Tibial artery (tissue), 4 donors: ENCODE data around the gene KAZN.

Experiments
- DNase-seq, 2 donors: peaks; one replicate each; pipeline ENCODE4 v3.0.0-alpha.2; 2019
- H3K27ac ChIP-seq, 2 donors: fragments of 200-600 bp; sonication (generic) in 1 of 2; 1 replicate in 1 of 2; 2 replicates in 1 of 2; pipeline ENCODE4 v1.5.1; 2018 to 2019; ENCODE audit warnings: mild to moderate bottlenecking in 1 of 2
- H3K27me3 ChIP-seq, 2 donors: fragments of 200-600 bp; sonication (generic) in 1 of 2; one replicate each; pipeline versions ENCODE4 v1.5.1 to v1.6.0; 2016 to 2019
- H3K36me3 ChIP-seq, 3 donors: fragments of 200-600 bp; sonication (generic) in 2 of 3; one replicate each; pipeline ENCODE4 v1.5.1; 2016 to 2019; ENCODE audit warnings: mild to moderate bottlenecking in 2 of 3
- H3K4me1 ChIP-seq, 4 donors: fragments of 200-600 bp; sonication (generic) in 2 of 4; 1 replicate in 3 of 4; 2 replicates in 1 of 4; pipeline ENCODE4 v1.5.1; 2016 to 2019
- H3K4me3 ChIP-seq, 2 donors: fragments of 200-600 bp; sonication (generic) in 1 of 2; 1 replicate in 1 of 2; 2 replicates in 1 of 2; pipeline ENCODE4 v1.5.1; 2018 to 2019; ENCODE audit warnings: mild to moderate bottlenecking in 2 of 2
- H3K9me3 ChIP-seq, 3 donors: fragments of 200-600 bp; sonication (generic) in 1 of 3; one replicate each; pipeline ENCODE4 v1.5.1; 2016 to 2019
- CTCF ChIP-seq, 2 experiments: fragments of 200-600 bp in 1 of 2; fragments of 450-650 bp in 1 of 2; IDR thresholded peaks; one replicate each; pipeline ENCODE4 v1.5.1; 2017 to 2019; ENCODE audit warnings: antibody characterized with exemption in 2 of 2, mild to moderate bottlenecking in 1 of 2, moderate library complexity in 1 of 2
- intact Hi-C: fragments of 100-400 bp; cut with DNase I; formaldehyde crosslinking; loops from one replicate; pipeline ENCODE4 v1.15.0; 2023; ENCODE audit warnings: low total_unique reads

Gene KAZN

GRCh38 chr1:14855268-14855667, 256.8 kb downstream of the KAZN start:
- no peak for DNase-seq
- Histone ChIP-seq H3K27ac (no peak overlapping the region), H3K9me3 (no peaks in the 10 kb centered on the region), H3K4me3 (no peak overlapping the region), H3K27me3 (peaks cover 0 to 39% of the 10 kb centered on the region in 2 donors), H3K36me3 (no peaks in the 10 kb centered on the region), H3K4me1 (no peaks in the 10 kb centered on the region)
- no peak for TF ChIP-seq CTCF (IDR thresholded peaks at IDR 0.05)
- intact Hi-C loops, result no loop called here

GRCh38 chr1:14855801-14856200, 257.3 kb downstream of the KAZN start:
- Histone ChIP-seq H3K27me3 (peaks cover 0 to 38% of the 10 kb centered on the region in 2 donors), H3K36me3 (no peaks in the 10 kb centered on the region), H3K9me3 (no peaks in the 10 kb centered on the region), H3K4me1 (no peaks in the 10 kb centered on the region), H3K4me3 (no peak overlapping the region), H3K27ac (no peak overlapping the region)
- TF ChIP-seq CTCF (IDR thresholded peaks at IDR 0.05), result no peak
- DNase-seq, result no peak
- intact Hi-C loops, result no loop called here

- H3K36me3 ChIP-seq, result no peaks in the 10 kb centered on the region
- H3K27ac ChIP-seq, result no peak overlapping the region
- no peaks in the 10 kb centered on the region for H3K4me1 ChIP-seq
- TF ChIP-seq CTCF (IDR thresholded peaks at IDR 0.05), result no peak
- intact Hi-C loops, result no loop called here
- DNase-seq, result no peak
- no peaks in the 10 kb centered on the region for H3K9me3 ChIP-seq
- peaks cover 0 to 27% of the 10 kb centered on the region in 2 donors for H3K27me3 ChIP-seq
- no peak overlapping the region for H3K4me3 ChIP-seq
These were observed 259.1 kb downstream of the KAZN start for GRCh38 chr1:14857436-14858195.

GRCh38 chr1:14862114-14862771, 263.8 kb downstream of the KAZN start:
- Histone ChIP-seq H3K9me3 (no peaks in the 10 kb centered on the region), H3K27ac (no peak overlapping the region), H3K4me3 (no peak overlapping the region), H3K4me1 (no peaks in the 10 kb centered on the region), H3K36me3 (no peaks in the 10 kb centered on the region), H3K27me3 (peaks cover 0 to 21% of the 10 kb centered on the region in 2 donors)
- TF ChIP-seq CTCF (IDR thresholded peaks at IDR 0.05), result no peak
- intact Hi-C loops, result no loop called here
- no peak for DNase-seq

GRCh38 chr1:14865106-14865505, 266.6 kb downstream of the KAZN start:
- no peak for TF ChIP-seq CTCF (IDR thresholded peaks at IDR 0.05)
- Histone ChIP-seq H3K36me3 (no peaks in the 10 kb centered on the region), H3K4me3 (no peak overlapping the region), H3K9me3 (no peaks in the 10 kb centered on the region), H3K4me1 (no peaks in the 10 kb centered on the region), H3K27ac (no peak overlapping the region), H3K27me3 (peaks cover 0 to 18% of the 10 kb centered on the region in 2 donors)
- DNase-seq, result no peak
- intact Hi-C loops, result no loop called here
